GM19452 (cell line): Measurements from ENCODE around the gene CLASP1.
"Not testable (repeated sequence)": the region's sequence is repeated elsewhere in the genome, so short reads cannot be mapped to it uniquely, and the experiment has no call there.

ENCODE experiments used
- ATAC-seq: cut with Tn5 transposase; IDR thresholded peaks from one replicate; pipeline ENCODE4 v1.9.1; 2021; ENCODE audit not compliant: unreplicated experiment

CLASP1 gene

GRCh38 chr2:121583555-121583954 lies 65.7 kb downstream of the CLASP1 start:
- no peak for ATAC-seq

GRCh38 chr2:121582272-121582671 lies 67.0 kb downstream of the CLASP1 start:
- no peak for ATAC-seq

GRCh38 chr2:121579309-121579708 lies 70.0 kb downstream of the CLASP1 start:
- ATAC-seq: no peak

- ATAC-seq: no peak
These were observed 71.9 kb downstream of the CLASP1 start for GRCh38 chr2:121577381-121577780.

- no peak for ATAC-seq
These were observed 73.0 kb downstream of the CLASP1 start for GRCh38 chr2:121576263-121576662.

- ATAC-seq: no peak
These were observed 73.5 kb downstream of the CLASP1 start for GRCh38 chr2:121575800-121576199.

GRCh38 chr2:121570667-121571055 lies 78.6 kb downstream of the CLASP1 start:
- no peak for ATAC-seq

- ATAC-seq: no peak
These were observed 79.1 kb downstream of the CLASP1 start for GRCh38 chr2:121570036-121570666.

- ATAC-seq: no peak
These were observed 81.3 kb downstream of the CLASP1 start for GRCh38 chr2:121567957-121568409.

GRCh38 chr2:121567452-121567851 lies 81.8 kb downstream of the CLASP1 start:
- no peak for ATAC-seq

GRCh38 chr2:121565389-121566250 lies 83.6 kb downstream of the CLASP1 start:
- ATAC-seq: no peak

GRCh38 chr2:121564905-121565304 lies 84.4 kb downstream of the CLASP1 start:
- ATAC-seq: no peak

GRCh38 chr2:121563754-121564153 lies 85.5 kb downstream of the CLASP1 start:
- not testable (repeated sequence) for ATAC-seq

GRCh38 chr2:121562269-121563176 lies 86.7 kb downstream of the CLASP1 start:
- ATAC-seq: no peak

GRCh38 chr2:121561617-121562268 lies 87.5 kb downstream of the CLASP1 start:
- no peak for ATAC-seq

GRCh38 chr2:121558329-121558728 lies 90.9 kb downstream of the CLASP1 start:
- peak; percentile 66 for ATAC-seq

- ATAC-seq: no peak
These were observed 94.3 kb downstream of the CLASP1 start for GRCh38 chr2:121555008-121555407.

GRCh38 chr2:121552477-121553180 lies 96.6 kb downstream of the CLASP1 start:
- peak; percentile 82 for ATAC-seq

- no peak for ATAC-seq
These were observed 98.6 kb downstream of the CLASP1 start for GRCh38 chr2:121550669-121551068.

- no peak for ATAC-seq
These were observed 101.6 kb downstream of the CLASP1 start for GRCh38 chr2:121547646-121548045.
